Measurements from ENCODE around the gene ZBTB49. TPM values are rescaled to one million over a fixed set of nuclear protein-coding genes. Genes with fewer than 3 reads are reported as not detected.

ZBTB49 gene
- total RNA-seq, 4 donors from 2014 or later: 2.9 to 5.9 (median 3.4) TPM

GRCh38 chr4:4328206-4328605 is 38.2 kb downstream of the ZBTB49 start:
- peaks cover 0 to 7% (median 6%) of the 10 kb centered on the region in 4 donors for H3K9me3 ChIP-seq
- H3K27me3 ChIP-seq: peaks cover 0 to 13% (median 0%) of the 10 kb centered on the region in 4 donors
- H3K4me3 ChIP-seq: no peak overlapping the region
- no peaks in the 10 kb centered on the region for H3K4me1 ChIP-seq
- intact Hi-C loops (cut with DNase I): no loop called here
- no peak overlapping the region for H3K27ac ChIP-seq (replicated peaks in 1 of 4)
- TF ChIP-seq POLR2AphosphoS5 (IDR thresholded peaks at IDR 0.05) (no peak), POLR2A (IDR thresholded peaks at IDR 0.05; ENCODE audit: low read depth) (no peak), CTCF (IDR thresholded peaks at IDR 0.05) (no peak), EP300 (IDR thresholded peaks at IDR 0.05) (no peak)
- no peak for DNase-seq (ENCODE audit: extremely low spot score)
- 94% methylated on average over 1 of the region's 1 CpG for WGBS
- no peaks in the 10 kb centered on the region for H3K36me3 ChIP-seq

- no peak for TF ChIP-seq POLR2A (IDR thresholded peaks at IDR 0.05; ENCODE audit: low read depth)
- no peak for DNase-seq (ENCODE audit: extremely low spot score)
- Histone ChIP-seq H3K4me3 (no peak overlapping the region), H3K4me1 (no peaks in the 10 kb centered on the region), H3K36me3 (no peaks in the 10 kb centered on the region), H3K27me3 (peaks cover 0 to 13% (median 0%) of the 10 kb centered on the region in 4 donors), H3K27ac (replicated peaks in 1 of 4) (no peak overlapping the region), H3K9me3 (peaks cover 0 to 7% (median 6%) of the 10 kb centered on the region in 4 donors)
- 89% methylated on average over 4 of the region's 4 CpGs for WGBS
- intact Hi-C loops (cut with DNase I): no loop called here
Observed at GRCh38 chr4:4328840-4329239, 38.8 kb downstream of the ZBTB49 start.

GRCh38 chr4:4329496-4329895 is 39.4 kb downstream of the ZBTB49 start:
- 96% methylated on average over 10 of the region's 10 CpGs for WGBS
- no peak for TF ChIP-seq POLR2A (IDR thresholded peaks at IDR 0.05; ENCODE audit: low read depth)
- no peak for TF ChIP-seq CTCF (IDR thresholded peaks at IDR 0.05)
- no peak for TF ChIP-seq EP300 (IDR thresholded peaks at IDR 0.05)
- no peak for TF ChIP-seq POLR2AphosphoS5 (IDR thresholded peaks at IDR 0.05)
- intact Hi-C loops (cut with DNase I): no loop called here
- Histone ChIP-seq H3K36me3 (no peaks in the 10 kb centered on the region), H3K4me3 (no peak overlapping the region), H3K27ac (replicated peaks in 1 of 4) (no peak overlapping the region), H3K9me3 (peaks cover 0 to 7% (median 6%) of the 10 kb centered on the region in 4 donors), H3K4me1 (no peaks in the 10 kb centered on the region), H3K27me3 (peaks cover 0 to 13% (median 0%) of the 10 kb centered on the region in 4 donors)
- DNase-seq (ENCODE audit: extremely low spot score): no peak

- no peak for TF ChIP-seq CTCF (IDR thresholded peaks at IDR 0.05)
- no peak for TF ChIP-seq EP300 (IDR thresholded peaks at IDR 0.05)
- no peak for TF ChIP-seq POLR2AphosphoS5 (IDR thresholded peaks at IDR 0.05)
- no peak for TF ChIP-seq POLR2A (IDR thresholded peaks at IDR 0.05; ENCODE audit: low read depth)
- Histone ChIP-seq H3K27me3 (peaks cover 0 to 13% (median 0%) of the 10 kb centered on the region in 4 donors), H3K4me1 (peaks cover 0 to 3% (median 0%) of the 10 kb centered on the region in 4 donors), H3K27ac (replicated peaks in 1 of 4) (no peak overlapping the region), H3K36me3 (no peaks in the 10 kb centered on the region), H3K9me3 (peaks cover 0 to 7% (median 6%) of the 10 kb centered on the region in 4 donors), H3K4me3 (no peak overlapping the region)
- 92% methylated on average over 2 of the region's 5 CpGs for WGBS
- intact Hi-C loops (cut with DNase I): no loop called here
- no peak for DNase-seq (ENCODE audit: extremely low spot score)
Observed at GRCh38 chr4:4330794-4331193, 40.7 kb downstream of the ZBTB49 start.

- Histone ChIP-seq H3K27me3 (peaks cover 0 to 17% (median 0%) of the 10 kb centered on the region in 4 donors), H3K27ac (replicated peaks in 1 of 4) (no peak overlapping the region), H3K9me3 (peaks cover 0 to 7% (median 6%) of the 10 kb centered on the region in 4 donors), H3K4me3 (no peak overlapping the region), H3K4me1 (peaks cover 0 to 3% (median 0%) of the 10 kb centered on the region in 4 donors), H3K36me3 (no peaks in the 10 kb centered on the region)
- TF ChIP-seq POLR2AphosphoS5 (IDR thresholded peaks at IDR 0.05) (no peak), EP300 (IDR thresholded peaks at IDR 0.05) (no peak), POLR2A (IDR thresholded peaks at IDR 0.05; ENCODE audit: low read depth) (no peak), CTCF (IDR thresholded peaks at IDR 0.05) (no peak)
- intact Hi-C loops (cut with DNase I): no loop called here
- no peak for DNase-seq (ENCODE audit: extremely low spot score)
- WGBS: 85% methylated on average over 3 of the region's 3 CpGs
Observed at GRCh38 chr4:4332529-4332928, 42.5 kb downstream of the ZBTB49 start.
